ENCODE results near the gene NHS. TPM values are rescaled to one million over a fixed set of nuclear protein-coding genes. Genes with fewer than 3 reads are reported as not detected.
"Not testable (repeated sequence)": the region's sequence is repeated elsewhere in the genome, so short reads cannot be mapped to it uniquely, and the experiment has no call there.

Gene NHS
- total RNA-seq, 2 experiments from 2014 or later, result 12.5 to 13.6 TPM

DNA sequence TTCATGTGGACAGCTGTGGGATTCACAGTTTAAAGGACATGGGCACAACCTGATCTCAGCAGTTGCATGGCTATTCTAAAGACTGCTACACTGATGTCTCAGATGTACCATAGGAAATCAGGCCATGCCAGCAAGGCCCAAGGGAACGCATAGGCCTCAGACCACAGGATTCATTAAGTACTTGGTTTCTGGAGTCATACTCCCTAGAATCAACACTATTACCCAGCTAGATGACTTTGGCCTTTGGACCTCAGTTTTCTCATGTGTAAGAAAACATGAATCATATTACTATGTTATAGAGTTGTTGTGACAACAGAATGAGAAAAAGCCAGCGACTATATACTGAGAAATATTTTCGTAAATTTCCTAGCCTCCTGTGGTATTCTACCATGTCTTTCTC, 67.9 kb downstream of the NHS start:
- ChIA-PET POLR2A (no interaction called here), CTCF (no interaction called here)

DNA sequence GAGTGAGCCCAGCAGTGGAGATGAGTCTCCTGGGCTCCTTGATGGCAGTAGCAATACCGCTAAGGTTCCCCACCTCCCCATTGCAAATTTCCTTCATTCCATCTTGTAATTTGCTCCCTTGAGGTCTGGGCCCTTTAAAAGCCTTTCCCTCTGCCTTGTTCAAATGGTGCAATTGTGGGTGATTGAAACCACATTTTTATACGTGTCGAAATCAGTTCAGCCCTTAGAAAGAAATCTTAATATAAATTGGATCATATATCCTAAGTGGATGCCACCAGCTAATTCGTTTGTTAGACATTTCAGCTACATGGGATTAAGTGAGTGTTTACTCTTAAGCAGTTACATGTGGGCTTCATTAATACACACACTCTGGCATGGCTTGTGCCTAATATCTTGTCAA, 68.6 kb downstream of the NHS start:
- ChIA-PET CTCF (no interaction called here), POLR2A (no interaction called here)

DNA sequence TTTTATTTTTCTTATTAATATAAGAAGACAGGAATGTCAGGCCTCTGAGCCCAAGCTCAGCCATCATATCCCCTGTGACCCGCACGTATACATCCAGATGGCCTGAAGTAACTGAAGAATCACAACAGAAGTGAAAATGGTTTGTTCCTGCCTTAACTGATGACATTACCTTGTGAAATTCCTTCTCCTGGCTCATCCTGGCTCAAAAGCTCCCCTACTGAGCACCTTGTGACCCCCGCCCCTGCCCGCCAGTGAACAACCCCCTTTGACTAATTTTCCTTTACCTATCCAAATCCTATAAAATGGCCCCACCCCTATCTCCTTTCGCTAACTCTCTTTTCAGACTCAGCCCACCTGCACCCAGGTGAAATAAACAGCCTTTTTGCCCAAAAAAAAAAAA, 71.3 kb downstream of the NHS start:
- POLR2A ChIA-PET, result not testable (repeated sequence)

DNA sequence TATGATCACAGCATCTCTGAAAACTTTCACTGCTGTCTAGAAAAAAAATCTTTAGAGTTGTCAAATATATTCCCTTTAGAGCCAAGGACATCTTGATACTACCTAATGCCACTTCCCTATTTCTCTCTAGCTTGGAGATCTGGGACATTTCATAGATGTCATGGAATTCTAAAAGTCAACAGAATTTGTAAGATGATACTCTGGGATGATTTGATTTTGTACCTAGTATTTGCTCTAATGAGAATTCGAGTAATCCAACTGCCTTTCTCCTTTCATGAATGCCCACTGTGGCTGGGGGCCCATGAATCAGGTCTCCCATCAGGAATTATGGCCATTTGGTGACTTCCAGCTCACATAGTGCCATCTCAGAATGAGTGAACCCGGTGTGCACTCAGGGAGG, 73.2 kb downstream of the NHS start:
- CTCF ChIA-PET, result no interaction called here
- POLR2A ChIA-PET, result no interaction called here

More for the DNA sequence above, 71.3 kb downstream of the NHS start:
- CTCF ChIA-PET, result not testable (repeated sequence)

DNA sequence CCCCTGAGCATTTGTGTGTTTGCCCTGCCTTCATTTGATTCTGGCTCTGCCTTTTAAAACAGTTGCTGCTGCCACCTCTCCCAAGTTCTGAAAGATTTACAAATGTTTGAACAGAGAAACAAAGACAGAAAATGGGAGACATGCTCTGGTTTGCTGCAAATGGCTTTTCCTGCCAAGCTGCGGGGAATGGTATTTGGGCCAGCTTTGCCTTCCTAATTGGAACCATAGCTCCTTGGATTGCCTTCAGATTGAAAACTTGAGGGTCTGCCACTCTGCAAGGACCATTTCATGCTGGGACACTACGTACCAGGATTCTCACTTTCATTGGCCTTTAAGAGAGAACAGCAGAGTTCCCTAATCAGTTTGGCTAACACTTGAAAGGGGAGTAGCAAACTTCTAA, 74.9 kb downstream of the NHS start:
- ChIA-PET POLR2A (no interaction called here), CTCF (no interaction called here)

DNA sequence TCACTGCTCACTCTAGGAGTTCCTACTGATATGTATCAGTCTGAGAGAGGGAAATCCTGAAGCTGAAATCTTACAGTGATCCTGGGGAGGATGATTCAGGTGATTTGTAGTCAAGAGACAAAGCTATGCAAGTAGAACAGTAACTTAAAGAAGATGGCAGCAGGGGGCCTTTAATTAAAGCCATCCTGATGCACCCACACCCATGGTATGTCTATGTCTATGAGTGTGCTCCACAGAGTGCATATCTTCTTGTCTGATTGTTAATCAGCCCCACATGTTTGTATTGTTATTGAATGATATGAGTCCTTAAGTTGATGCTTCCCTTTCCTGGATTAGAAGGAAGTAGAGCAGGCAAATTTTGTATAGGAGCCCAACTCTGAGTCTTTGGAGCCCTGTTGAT, 78.8 kb downstream of the NHS start:
- CTCF ChIA-PET, result no interaction called here
- POLR2A ChIA-PET, result no interaction called here

DNA sequence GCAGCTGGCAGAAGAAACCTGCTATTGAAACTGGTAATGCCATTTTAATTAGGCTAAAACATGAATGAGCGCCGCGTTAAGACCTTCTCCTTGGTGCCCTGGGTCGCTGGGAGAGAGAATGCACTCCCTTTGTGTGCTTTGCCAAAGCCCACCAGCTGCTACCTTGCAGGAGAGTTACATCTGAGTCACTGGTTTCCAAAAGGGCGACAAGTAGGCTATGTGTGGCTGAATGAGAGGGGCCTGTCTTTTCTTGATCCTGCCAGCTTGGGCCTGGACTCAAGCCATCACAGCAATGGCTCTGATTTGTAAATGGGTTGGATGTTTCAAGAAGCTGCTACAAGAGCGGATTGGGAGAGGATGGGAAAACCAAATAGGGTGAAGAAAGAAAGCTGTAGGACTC, 81.5 kb downstream of the NHS start:
- CTCF ChIA-PET, result no interaction called here
- POLR2A ChIA-PET, result no interaction called here

DNA sequence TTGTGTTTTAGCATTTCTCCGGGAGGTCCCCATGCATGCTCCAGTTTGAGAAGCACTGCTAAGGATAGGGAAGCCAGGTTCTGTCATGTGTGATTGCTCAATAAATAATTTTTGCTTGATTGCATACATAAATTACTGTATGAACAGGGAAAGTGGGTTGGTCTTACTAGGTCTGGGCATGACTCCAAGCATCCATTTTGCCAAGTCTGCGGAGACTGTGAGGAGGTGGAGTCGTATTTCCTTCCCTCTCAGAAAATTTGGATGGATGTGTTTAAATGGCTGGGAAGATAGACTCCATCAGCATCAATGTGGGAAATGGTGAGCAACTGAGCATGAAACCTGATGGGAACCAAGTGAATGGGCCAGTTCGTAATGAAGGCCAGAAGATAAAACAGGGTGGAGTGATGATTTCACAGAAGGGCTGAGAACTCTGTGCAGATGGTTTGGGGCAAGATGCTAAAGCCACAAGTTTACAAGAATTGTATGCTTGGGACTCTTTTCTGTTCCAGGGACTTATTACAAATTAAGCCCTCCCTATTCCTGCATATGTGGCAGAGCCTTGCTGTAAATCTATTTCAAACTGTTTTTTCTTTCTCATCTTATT, 84.1 kb downstream of the NHS start:
- CTCF ChIA-PET, result no interaction called here
- POLR2A ChIA-PET, result no interaction called here

DNA sequence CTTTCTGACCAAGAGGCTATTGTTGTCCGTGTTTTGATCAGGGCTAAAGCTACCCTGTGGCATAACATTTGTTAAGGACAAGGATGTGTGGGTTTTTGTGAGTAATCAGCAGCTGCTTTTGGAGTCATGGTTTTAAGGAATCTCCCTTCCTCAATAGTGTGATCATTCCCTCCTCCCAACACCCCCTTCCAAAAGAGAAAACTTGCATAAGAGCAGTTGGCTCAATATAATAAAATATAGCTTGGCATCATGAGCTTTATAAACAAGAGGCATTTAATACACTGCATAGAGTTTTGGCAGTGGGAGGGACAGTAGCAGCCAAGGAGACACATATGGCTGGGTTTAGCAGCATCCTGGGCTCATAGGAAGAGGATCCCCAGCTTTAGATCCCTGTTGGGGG, 84.7 kb downstream of the NHS start:
- CTCF ChIA-PET, result no interaction called here
- POLR2A ChIA-PET, result no interaction called here

DNA sequence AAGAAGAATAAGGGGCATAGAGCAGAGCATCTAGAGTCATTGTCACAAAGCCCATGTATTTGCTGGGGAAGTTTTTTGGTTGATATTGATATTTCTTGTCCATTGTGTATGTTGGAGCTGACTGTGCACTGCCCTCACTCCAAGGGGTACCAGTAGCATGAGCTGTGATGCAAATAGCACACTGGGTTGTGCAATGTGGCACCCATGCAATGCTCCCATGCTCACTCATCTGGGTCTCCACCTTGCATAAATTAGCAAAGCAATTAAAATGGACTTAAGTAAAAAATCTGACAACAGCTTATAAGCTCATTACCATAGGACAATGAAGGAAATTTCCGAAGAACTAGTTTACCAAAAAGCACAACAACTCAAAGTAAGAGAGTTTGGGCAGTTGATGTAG, 87.9 kb downstream of the NHS start:
- CTCF ChIA-PET, result no interaction called here
- POLR2A ChIA-PET, result no interaction called here

DNA sequence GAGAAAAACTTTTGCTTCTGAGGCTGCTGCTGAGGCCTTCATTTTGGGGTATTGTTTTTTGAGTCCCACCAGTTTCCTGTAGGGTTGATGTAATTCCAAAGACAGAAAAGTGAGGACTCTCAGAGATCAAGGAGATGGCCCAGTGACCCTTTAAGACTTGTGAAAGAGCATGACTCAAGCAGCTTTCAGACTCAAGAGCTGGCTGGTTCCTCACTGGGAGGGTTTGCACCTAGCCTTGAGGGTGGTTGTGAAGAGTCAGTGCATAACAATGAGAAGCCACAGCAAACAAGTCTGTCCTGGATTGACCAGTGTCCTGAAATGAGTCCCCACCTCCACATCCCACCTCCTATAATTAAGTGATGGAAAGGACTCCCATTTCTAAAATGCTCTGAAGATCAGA, 89.2 kb downstream of the NHS start:
- CTCF ChIA-PET, result no interaction called here
- POLR2A ChIA-PET, result no interaction called here

DNA sequence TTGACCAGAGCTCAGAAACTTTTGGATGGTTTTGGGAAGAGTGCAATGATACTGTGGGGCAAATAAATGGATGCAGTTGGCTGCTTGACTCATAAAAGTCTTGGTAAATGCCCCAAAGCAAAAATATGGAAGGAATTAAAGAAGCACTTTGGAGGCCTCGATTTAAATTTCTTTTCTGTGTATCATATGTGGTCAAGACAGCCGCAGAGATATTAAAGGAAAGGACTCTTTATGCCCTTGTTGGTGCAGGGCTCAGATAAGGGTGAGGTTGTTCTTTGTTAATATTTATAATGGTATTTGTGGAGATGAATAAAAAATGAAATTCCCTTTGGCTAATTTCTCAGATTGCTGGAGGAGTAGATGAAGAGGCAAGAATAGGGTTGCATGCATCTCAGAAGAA, 90.2 kb downstream of the NHS start:
- POLR2A ChIA-PET, result no interaction called here

DNA sequence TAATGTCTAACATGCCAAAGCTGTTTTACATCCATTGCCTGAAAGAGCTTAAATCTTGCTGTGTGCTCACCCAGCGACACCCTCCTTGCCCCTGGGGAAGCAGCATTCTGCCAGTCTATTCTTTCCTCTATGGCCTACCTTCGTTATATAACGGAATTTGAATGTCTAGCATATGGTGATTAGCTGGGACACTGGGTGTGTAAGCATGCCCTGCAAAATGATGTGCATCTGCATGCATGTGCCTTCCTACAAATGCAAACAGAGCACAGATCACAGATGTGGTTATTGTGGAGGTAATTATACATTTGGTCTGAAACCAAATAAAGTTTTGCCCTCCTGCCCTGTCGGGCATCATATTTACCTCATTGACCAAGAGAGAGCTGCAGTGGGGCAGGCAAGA, 90.8 kb downstream of the NHS start:
- ChIA-PET POLR2A (no interaction called here), CTCF (no interaction called here)

More for the DNA sequence above, 90.2 kb downstream of the NHS start:
- CTCF ChIA-PET, result no interaction called here

DNA sequence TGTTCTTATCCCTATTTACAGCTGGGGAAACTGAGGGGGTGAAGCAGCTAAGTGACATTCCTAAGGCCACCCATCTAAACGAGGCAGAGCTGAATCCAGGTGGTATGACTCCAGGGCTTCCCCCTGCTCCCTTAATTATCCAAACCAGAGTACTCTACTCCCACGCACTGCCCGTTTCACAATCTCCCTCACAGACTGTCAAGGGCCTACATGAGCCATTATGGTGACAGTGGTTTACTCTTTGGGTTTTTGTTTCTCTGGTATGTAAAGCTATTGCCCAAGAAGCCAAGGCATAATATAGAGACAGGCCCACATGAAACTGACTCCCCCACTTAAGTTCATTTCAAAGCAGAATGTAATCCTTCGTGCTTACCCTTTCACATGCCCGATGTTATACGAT, 95.1 kb downstream of the NHS start:
- ChIA-PET CTCF (no interaction called here), POLR2A (no interaction called here)

DNA sequence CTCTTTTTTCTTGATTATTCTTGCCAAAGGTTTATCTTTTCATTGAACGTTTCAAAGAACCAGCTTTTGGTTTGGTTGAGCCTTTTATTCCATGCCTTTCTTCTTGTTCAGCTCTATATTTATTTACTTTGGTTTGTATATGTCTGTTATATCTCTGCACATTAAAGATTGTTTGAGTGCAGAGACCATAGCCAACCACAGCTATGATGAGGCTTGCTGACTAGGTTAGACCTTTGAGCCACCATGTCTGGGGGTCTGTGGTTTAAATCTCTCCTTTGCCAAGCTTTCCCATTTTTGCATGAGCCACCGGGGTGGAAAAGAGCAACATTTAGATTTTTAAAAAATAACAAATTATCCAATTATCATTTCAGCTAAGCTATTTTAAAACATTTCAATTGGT, 96.1 kb downstream of the NHS start:
- CTCF ChIA-PET, result no interaction called here
- POLR2A ChIA-PET, result no interaction called here

DNA sequence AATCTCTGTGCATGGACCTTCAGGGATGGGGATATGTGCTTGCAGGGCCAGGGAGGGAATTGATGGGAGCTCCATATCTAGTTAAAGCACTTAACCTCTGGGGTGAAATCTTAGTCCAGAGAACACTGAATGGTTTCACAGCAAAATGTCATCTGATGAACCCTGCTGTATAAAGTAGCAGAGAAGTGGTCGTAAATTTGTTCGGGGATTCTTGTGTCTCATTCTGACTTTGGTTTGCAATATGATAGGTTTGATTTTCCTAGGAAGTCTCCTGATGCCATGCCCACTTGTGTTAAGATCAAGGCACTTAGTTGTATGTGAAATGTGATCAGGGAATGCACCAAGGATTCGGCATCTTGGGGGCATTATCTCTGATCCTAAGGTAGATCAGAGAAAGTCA, 96.9 kb downstream of the NHS start:
- POLR2A ChIA-PET, result no interaction called here
- CTCF ChIA-PET, result no interaction called here

DNA sequence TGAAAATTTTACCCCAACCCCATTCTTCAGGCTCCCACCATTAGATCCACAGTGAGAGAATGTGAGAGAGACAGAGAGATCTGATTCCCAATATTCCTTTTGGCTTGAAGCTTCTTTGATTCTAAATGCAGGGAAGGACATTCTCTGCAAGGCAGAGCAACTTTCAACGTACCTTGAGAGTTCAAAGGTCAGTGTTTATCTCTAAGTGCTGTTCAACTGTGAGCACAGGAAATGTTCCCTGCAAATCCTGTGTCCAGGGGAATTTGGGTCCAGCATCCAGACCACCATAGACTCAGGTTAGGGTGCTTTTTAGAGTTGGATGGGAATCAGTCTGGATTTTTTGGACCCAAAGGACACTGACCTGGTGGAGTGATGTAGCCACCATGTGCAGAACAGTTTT, 97.4 kb downstream of the NHS start:
- ChIA-PET POLR2A (no interaction called here), CTCF (no interaction called here)

DNA sequence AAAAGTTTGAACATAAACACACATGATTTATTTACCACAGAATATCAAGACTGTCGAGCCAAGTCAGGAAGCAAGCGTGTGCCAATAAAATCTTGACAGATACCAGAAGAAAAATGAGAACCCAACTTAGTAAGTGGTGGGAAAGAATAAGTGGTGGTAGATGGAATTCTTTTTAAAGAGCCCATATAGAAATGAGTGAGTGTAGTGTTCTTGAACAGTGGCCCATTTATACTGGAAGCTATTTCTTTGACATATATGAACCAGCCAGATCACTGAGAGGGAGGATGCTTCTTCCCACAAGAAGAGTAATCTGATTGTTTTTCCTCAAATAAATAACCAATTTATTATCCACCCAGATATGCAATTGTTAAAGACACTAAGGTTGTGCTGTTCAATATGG, 98.0 kb downstream of the NHS start:
- ChIA-PET CTCF (no interaction called here), POLR2A (no interaction called here)

DNA sequence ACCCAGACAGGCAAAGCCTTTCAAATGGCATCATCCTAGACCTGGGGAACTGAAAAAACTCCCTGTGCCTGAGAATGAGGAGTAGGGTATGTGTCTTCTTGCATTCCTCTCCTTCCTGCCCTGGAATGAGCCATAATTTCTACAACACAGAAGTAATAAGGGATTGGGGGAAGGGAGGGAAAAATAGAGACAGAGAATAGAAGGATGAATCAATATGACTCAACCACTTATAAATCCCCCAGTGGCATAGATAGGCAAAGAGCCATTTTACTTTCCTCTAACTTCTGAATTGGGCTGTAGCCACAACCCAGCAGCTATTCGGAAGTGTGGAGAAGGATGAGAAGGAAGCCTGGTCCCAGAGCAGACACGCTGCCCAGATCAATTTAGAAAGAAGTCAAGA, 99.9 kb downstream of the NHS start:
- CTCF ChIA-PET, result interaction anchor here (0.5 kb wide), 1 partner anchor 481 kb away, joined by 3 read pairs; no protein-coding TSS in a partner anchor
- POLR2A ChIA-PET, result no interaction called here

DNA sequence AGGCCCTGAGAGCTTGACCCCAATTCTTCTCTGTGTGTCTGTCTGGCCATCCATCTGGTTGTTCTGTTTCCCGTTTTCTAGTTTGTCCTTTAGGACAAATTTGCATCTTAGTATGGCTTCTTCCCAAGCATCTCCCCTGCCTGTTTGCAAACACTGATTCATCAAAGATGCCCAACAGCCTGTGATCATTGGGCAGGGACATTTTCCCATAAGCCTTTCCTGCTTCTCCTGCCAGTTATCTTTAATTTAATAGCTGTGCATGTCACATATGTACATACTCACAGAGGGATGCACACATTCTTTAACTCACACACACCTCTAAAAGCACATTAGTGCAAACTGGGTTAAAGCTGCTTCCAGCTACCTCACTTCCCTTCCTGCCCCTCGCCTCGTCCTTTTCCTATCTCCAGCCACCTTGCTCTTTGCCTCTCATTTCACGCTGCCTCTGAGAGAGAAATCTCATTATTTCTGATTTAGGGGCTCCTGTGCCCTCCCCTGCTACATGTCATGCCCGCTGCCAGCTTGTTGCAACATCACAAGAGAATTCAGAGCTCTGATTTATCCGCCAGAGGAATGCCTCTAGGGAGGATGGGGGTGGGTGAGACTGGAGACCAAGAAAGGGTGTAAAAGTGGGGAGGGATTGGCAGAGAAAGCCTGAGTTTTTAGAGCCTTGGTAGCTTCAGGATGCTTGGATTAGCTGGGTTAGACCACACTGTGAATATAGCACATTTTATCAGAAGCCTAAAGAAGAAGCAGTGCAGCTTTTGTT, 100.6 kb downstream of the NHS start:
- POLR2A ChIA-PET, result no interaction called here
- CTCF ChIA-PET, result interaction anchor here (0.5 kb wide), 1 partner anchor 480 kb away, joined by 3 read pairs; no protein-coding TSS in a partner anchor

DNA sequence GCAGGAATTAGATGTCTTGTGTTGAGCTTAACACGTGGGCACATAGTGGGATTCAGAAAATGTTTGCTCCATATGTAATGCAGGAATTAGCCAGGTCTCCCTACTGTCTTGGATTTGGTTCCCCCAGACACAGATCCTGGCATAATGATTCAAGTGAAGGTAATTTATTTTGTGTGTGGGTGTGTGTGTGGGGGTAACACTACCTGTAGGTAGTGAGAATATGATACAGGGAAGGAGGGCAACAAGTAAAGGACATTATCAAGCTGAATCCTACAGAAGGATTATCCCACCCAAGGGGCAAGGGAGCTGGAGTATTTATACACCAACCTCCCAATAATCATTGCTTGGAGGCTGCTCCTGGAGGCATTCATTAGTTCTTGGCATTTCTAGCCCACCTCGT, 101.4 kb downstream of the NHS start:
- ChIA-PET POLR2A (no interaction called here), CTCF (no interaction called here)

DNA sequence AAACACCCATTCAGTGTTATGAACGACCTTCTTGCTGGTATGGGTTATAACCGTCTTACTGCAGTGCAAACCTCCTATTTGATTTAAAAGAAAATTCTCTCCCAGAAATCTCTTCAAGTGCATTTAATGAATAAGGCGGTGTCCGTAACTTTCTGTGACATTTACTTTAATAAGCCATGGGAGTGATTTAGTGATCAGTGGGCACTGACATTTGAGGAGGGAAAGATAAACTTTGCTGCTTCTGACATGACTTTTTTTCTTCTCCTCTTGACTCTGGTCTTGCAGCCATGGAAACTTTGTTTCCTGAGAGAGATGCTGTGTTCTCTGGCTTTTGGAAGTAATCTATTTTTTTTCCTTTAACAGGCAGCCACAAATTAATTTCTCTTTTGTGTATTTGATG, 106.1 kb downstream of the NHS start:
- CTCF ChIA-PET, result no interaction called here
- POLR2A ChIA-PET, result no interaction called here
